Mesothelial cell of epicardium (in vitro differentiated cells): ENCODE results near the gene ATP6V0A4. TPM values are rescaled to one million over a fixed set of nuclear protein-coding genes. Genes with fewer than 3 reads are reported as not detected.
A peak's percentile ranks its signal among the peaks of the same experiment; 100 is the strongest.

Source experiments
- DNase-seq, 2 experiments: peaks; one replicate each; pipeline ENCODE4 v3.0.0; 2021; ENCODE audit warnings: low spot score in 2 of 2; ENCODE audit not compliant: unreplicated experiment in 2 of 2
- H3K27ac Mint-ChIP-seq: 2 replicates; pipeline ENCODE4 v1.8.0; 2021; ENCODE audit warnings: mixed read lengths
- H3K27me3 Mint-ChIP-seq: 2 replicates; pipeline ENCODE4 v1.8.0; 2021; ENCODE audit warnings: low read depth, mixed read lengths
- H3K36me3 Mint-ChIP-seq: 2 replicates; pipeline ENCODE4 v1.8.0; 2021; ENCODE audit warnings: mixed read lengths
- H3K4me1 Mint-ChIP-seq: 2 replicates; pipeline ENCODE4 v1.8.0; 2021; ENCODE audit warnings: mixed read lengths
- H3K4me3 Mint-ChIP-seq: 2 replicates; pipeline ENCODE4 v1.8.0; 2021; ENCODE audit warnings: mild to moderate bottlenecking, moderate library complexity, mixed read lengths
- H3K9me3 Mint-ChIP-seq: 2 replicates; pipeline ENCODE4 v1.8.0; 2021; ENCODE audit warnings: mixed read lengths
- CTCF ChIP-seq: fragments of 200-600 bp; sonication (generic); IDR thresholded peaks from one replicate; pipeline ENCODE4 v1.5.0; 2021; ENCODE audit warnings: antibody characterized with exemption; ENCODE audit not compliant: unreplicated experiment
- total RNA-seq: library from RNA; stranded (reverse); gene quantifications from 3 replicates; pipeline ENCODE4 v1.2.1, GENCODE V29; 2021

The ATP6V0A4 gene
- total RNA-seq: 0.56 to 0.73 TPM in 2 of 3 replicates, not detected in the other

- Mint-ChIP-seq H3K27me3 (peaks cover 20% of the 10 kb centered on the region), H3K9me3 (no peaks in the 10 kb centered on the region), H3K36me3 (no peaks in the 10 kb centered on the region), H3K4me3 (peak within 1 kb of the TSS; percentile 49), H3K4me1 (peaks cover 12% of the 10 kb centered on the region), H3K27ac (no peak within 1 kb of the TSS)
- DNase-seq: peak in 1 of 2 experiments; percentile 43
- TF ChIP-seq CTCF: no peak
Measured at GRCh38 chr7:138797715-138798320, at the start of gene ATP6V0A4, which contains the start of gene TMEM213. ATP6V0A4 (minus strand) TSS chr7:138798196; CDS start chr7:138771247, 26,949 bp downstream. TMEM213 (plus strand) TSS chr7:138797994; CDS start chr7:138798105, 111 bp downstream.

GRCh38 chr7:138845711-138846110, 47.7 kb upstream of the ATP6V0A4 start:
- no peak for TF ChIP-seq CTCF
- H3K4me1 Mint-ChIP-seq: peaks cover 6% of the 10 kb centered on the region
- peaks cover 34% of the 10 kb centered on the region for H3K36me3 Mint-ChIP-seq
- no peak overlapping the region for H3K4me3 Mint-ChIP-seq
- H3K27ac Mint-ChIP-seq: no peak overlapping the region
- H3K9me3 Mint-ChIP-seq: peaks cover 11% of the 10 kb centered on the region
- no peaks in the 10 kb centered on the region for H3K27me3 Mint-ChIP-seq
- DNase-seq: no peak

GRCh38 chr7:138843632-138844580, 45.9 kb upstream of the ATP6V0A4 start:
- DNase-seq: no peak
- H3K27me3 Mint-ChIP-seq: no peaks in the 10 kb centered on the region
- no peaks in the 10 kb centered on the region for H3K9me3 Mint-ChIP-seq
- peaks cover 31% of the 10 kb centered on the region for H3K36me3 Mint-ChIP-seq
- H3K4me1 Mint-ChIP-seq: peaks cover 6% of the 10 kb centered on the region
- no peak overlapping the region for H3K4me3 Mint-ChIP-seq
- H3K27ac Mint-ChIP-seq: no peak overlapping the region
- TF ChIP-seq CTCF: no peak

- no peak for TF ChIP-seq CTCF
- no peaks in the 10 kb centered on the region for H3K27me3 Mint-ChIP-seq
- H3K4me1 Mint-ChIP-seq: peaks cover 15% of the 10 kb centered on the region
- no peak for DNase-seq
- H3K27ac Mint-ChIP-seq: no peak overlapping the region
- no peaks in the 10 kb centered on the region for H3K9me3 Mint-ChIP-seq
- no peak overlapping the region for H3K4me3 Mint-ChIP-seq
- H3K36me3 Mint-ChIP-seq: peaks cover 30% of the 10 kb centered on the region
Measured at GRCh38 chr7:138842111-138842510, 44.1 kb upstream of the ATP6V0A4 start.

- no peak for TF ChIP-seq CTCF
- DNase-seq: no peak
- H3K27ac Mint-ChIP-seq: no peak overlapping the region
- H3K36me3 Mint-ChIP-seq: peaks cover 30% of the 10 kb centered on the region
- H3K4me3 Mint-ChIP-seq: no peak overlapping the region
- H3K9me3 Mint-ChIP-seq: no peaks in the 10 kb centered on the region
- peaks cover 15% of the 10 kb centered on the region for H3K4me1 Mint-ChIP-seq
- no peaks in the 10 kb centered on the region for H3K27me3 Mint-ChIP-seq
Measured at GRCh38 chr7:138838166-138838565, 40.2 kb upstream of the ATP6V0A4 start.
